Left hindlimb (tissue), 1 donor: ENCODE measurements around the gene NOP14.
A peak's percentile ranks its signal among the peaks of the same experiment; 100 is the strongest.
"Not testable (repeated sequence)": the region's sequence is repeated elsewhere in the genome, so short reads cannot be mapped to it uniquely, and the experiment has no call there.

Source experiments
- DNase-seq: peaks from one replicate; pipeline ENCODE4 v3.0.0-alpha.2; 2018

NOP14 gene

DNA sequence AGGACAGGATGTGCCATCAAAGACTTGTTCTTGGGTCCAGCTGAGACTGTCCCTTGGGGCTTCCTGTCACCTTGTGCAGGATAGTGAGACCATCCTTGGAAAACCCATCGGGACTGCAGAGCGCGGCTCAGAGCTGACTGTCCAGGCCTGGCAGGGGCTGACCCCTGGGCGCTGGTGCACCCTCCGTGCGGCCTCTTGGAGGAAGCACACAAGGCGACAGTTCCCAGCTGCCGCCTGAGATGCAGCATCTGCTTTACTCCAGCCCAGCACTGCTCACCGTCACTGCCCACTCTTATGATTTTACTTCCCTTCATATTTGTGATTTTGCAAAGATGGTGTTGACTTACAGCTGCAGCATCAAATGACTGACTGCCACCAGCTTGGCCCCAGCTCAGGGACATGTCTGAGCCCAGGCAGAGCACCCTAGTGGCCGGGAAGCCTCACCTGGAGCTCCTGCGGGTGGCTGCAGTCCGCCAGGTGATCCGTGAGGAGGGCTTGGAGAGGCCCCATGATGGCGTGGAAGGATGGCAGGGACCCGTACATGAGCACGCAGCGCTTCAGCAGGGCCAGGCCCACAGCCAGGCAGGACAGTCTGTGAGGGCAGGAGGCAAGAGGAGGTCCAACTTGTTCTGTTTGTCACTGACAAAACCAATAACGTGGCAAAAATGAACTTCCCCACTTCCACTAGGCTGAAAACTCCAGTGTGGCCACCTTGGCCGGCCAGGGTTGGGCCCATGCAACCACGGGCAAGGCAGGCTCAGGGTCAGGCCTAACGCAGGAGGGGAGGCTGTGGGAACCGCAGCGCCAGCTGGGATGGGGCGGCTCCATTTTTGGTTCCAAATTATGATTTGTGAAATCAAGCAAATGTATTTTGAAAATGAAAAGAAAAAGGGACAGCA is 21.8 kb downstream of the NOP14 start:
- DNase-seq, result no peak

DNA sequence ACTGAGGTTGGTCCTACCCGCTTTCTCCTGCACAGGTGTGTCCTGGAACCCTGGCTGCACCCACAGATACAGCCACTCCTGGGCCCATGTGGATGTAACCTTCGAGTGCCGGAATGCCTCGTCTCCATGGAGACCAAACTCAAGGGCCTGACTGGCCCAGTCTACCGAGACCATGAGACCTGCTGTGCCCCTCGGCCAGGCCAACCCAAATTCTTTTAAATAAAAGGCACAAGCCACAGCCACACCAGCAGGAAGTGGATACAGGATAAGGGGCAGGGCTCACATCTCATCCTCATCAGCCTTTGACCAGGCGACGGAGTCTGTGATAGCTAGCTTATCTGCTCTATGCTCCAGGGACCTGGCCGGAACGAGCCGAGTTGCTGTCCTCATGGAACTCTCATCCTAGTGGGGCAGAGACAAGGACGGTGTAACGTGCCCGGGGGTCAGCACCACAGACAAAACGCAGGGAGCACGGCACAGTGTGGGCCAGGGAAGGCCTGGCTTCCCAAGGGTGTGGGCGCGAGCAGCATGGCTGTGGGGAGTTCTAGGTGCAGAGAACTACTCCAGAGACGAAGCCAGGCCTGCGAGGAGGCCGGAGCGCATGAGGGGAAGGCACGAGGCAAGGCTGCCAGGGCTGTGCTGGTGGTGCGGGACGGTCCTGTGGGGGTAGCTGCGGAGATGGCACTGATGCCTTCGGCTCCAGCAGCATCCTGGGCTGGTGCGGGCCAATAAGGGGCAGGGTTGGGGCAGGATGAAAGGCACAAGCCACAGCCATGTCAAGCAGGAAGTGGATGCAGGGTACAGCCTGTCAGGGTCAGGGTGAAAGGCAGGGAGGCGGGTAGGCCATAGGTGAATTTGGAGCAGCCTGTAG is 22.7 kb downstream of the NOP14 start:
- no peak for DNase-seq

DNA sequence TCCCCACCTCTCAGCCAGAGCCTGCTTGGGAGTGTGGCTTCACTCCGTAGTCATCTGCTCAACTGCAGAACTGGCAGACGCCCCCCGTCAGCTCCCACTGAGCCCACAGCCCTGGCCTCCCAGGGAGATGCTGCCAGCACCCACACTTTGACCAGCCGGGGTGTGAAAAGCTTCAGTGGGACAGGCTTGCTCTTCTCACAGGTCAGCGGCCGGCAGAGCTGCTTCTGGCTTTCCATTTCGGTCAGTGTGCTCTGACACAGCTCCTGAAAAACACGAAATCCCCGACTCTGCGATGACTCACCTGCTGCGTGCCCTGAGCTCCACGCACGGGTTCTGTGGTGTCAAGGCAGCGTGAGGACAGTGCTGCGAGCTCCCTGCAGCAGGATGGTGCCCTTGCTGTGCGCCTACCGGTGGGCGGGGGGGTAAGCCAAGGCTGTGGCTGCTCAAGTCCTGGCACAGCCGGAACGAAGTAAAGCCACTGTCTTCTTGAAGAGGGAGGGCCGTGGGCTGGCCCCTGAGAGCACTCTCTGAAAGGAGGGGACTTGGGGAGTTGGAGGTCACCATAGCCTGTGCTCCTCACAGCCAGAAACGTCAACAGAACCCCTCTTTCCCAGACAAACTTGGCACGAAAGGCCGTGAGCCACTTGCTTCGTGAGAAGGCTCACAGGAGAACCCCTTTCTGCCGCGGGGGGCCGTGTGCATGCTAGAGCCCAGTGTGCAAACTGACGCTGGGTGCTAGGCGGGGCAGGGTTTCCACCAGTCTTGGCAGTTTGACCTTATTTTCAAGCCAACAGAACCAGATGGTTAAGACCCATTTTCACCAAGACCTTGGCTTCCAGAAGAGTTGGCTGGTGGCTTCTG is 23.6 kb downstream of the NOP14 start:
- no peak for DNase-seq

DNA sequence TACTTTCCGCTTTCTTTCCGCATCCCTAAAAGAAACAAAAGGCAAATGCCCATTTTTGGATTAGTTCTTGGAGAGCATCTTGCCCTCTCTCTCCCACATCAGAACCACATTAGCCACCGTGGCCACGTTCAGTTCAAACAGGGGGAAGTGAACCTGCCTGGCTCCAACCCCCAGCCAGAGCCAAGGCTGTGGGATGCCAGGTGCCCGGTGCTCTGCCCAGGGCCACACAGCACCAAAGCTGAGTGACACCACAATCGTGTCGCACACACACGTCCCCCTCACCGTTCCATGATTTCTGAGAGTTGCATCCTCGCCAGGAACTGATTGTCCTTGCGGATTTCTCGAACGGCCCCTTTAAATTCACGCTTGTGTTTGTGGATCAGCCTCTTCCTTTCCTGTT is 24.3 kb downstream of the NOP14 start:
- no peak for DNase-seq

DNA sequence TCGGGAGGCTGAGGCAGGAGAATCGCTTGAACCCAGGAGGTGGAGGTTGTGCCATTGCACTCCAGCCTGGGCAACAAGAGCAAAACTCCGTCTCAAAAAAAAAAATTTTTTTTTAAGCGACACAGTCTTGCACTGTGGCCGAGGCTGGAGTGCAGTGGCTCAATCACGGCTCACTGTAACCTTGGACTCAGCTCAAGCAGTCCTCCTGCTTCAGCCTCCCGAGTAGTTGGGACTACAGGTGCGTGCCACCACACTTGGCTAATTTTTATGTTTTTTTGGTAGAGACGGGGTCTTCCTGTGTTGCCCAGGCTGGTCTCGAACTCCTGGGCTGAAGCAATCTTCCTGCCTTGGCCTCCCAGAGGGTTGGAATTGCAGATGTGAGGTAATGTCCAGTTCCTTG is 24.8 kb downstream of the NOP14 start:
- not testable (repeated sequence) for DNase-seq

DNA sequence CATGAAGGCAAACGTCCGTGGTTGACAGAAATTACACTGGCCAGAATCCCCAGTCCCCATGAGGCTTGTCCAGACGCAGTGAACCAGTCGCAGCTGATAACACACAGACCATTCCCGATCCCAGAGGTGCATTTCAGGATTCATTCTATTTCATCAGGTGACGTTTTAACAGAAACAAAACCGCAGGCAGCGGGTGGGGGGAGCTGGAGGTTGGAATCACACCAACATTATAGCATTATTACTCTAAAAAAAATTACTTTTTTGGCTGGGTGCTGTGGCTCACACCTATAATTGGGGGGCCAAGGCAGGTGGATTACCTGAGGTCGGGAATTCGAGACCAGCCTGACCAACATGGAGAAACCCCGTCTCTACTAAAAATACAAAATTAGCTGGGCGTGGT is 25.2 kb downstream of the NOP14 start:
- DNase-seq, result no peak

DNA sequence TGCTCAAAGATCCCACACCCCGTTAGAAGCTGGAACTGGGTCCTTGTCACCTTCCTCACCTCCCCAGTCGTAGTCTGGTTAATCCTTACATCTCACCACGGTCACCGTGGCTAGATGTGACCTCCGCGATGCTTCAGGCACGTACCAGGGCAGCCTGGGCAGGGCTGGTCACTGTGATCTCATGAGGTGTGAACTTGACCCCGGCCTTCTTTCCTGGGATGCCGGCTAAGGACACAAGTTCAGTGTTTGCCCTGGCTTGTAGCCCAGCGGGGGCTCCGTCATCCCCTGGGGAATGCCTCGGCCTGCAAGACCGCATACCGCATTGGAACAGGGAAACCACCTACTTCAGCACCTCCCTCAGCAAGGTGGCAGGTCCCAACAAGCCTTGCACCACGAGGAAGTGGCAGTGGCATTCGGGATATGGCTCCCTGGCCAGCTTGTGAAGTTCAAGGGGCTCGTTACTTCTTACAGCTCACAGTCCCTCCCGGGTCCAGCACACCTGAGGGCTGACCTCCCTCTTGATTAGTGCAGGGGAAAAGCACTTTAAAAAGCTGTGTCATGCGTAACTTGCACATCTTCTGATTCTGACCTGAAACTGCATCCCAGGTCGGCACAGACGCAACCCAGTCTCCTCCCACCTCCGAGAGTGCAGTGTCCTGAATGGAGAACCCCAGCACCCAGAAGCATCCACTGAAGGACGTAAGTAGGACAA is 25.9 kb downstream of the NOP14 start:
- DNase-seq, result no peak

DNA sequence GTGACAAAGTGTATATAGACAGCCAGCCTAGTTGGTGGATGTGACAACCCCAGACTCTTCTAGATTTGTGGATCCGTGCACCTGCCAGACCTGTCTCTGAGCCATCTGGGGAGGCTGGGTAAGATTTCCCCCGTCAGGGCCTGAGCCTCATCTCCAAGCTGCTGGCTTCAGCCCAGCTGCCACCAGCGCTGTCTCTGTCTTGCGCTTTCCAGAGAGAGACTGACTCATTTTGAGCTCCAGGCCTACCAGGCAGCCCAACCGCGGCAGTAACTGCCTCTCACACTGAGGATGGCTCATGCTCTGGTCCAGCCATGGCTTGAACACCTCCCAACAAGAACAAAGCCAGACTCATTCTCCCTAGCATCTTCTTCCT is 26.4 kb downstream of the NOP14 start:
- no peak for DNase-seq

DNA sequence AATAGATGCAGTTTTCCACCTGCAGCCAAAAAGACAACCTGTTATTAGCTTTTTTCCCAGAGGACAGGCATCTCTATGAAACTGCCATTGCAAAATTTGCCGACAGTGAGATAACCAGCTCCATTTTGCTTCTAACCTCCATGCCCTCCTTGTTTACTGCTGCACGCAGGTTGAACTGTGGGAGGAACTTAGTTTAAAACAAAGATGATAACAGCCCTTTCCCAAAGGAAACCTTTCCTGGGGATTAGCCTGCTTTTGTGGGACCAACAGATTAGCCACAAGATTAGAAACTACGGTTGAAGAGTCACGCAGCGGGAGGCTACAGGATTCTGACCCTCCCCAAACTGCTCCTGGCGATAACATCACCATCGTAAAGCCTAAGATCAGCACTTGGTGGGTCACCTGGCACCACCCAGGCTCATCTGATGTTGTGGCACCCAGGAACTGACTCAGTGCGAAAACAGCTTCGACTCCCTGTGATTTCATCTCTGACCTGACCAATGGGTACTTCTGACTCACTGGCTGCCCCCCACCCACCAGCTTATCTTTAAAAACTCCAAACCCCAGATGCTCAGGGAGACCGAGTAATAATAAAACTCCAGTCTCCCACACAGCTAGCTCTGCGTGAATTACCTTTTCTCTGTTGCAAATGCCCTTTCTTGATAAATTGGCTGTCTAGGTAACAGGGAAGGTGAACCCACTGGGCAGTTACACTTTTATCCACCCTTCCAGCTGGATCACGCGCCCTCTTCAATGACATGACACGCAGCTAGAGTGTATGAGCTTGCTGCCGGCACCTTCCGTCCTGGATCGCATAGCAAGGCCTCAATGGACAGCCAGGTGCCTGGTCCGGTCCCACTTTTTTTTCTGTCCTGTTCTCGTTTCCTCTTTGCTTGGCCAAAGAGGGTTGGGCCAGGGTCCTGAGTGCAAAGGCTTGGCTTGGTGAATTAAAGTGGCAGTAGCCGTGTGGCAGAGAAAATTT is 27.2 kb downstream of the NOP14 start:
- no peak for DNase-seq

DNA sequence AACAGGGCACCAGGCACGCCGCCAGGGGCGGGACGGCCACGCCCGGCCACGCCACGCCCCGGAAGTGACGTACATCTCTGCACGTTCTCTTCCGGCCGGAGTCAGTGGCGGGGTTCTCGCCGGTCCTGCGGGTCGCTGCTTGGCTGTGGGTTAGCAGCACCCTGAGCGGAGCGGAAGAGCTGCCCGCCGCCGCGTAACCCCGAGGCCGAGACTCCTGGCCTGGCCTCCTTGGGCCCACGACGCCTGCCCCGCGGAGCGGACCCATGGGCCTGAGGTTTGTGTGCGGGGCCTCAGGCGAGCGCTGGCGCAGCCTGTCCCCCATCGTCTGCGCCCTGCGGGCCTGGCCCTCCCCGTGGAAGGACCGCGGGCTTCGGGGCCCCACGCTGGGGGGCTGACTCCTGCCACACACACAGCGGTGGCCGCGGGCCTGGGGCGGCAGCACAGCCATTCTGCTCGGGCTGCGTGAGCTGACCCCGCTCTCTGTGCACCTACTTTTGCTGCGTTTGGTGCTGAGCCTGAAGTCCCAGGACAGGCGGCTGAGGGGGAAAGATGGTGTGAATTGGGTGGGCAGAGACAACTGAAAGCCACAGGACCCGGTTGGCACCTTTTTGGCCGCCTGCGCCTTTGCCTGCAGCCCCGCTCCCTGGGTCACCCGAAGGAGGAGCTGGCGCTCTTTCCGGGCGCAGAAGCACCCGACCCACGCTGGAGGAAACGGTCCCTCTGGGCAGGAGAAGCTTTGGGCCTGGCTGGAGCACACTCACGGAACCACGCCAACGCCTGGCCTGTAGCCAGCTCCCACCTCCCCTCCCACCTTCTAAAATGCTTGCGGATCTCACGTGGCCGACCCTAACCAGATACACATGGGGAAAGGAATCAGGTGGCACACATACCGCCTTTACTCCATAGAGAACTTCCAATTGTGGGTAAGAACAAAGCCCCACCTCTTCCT is 28.1 kb downstream of the NOP14 start:
- peak; percentile 94 for DNase-seq

DNA sequence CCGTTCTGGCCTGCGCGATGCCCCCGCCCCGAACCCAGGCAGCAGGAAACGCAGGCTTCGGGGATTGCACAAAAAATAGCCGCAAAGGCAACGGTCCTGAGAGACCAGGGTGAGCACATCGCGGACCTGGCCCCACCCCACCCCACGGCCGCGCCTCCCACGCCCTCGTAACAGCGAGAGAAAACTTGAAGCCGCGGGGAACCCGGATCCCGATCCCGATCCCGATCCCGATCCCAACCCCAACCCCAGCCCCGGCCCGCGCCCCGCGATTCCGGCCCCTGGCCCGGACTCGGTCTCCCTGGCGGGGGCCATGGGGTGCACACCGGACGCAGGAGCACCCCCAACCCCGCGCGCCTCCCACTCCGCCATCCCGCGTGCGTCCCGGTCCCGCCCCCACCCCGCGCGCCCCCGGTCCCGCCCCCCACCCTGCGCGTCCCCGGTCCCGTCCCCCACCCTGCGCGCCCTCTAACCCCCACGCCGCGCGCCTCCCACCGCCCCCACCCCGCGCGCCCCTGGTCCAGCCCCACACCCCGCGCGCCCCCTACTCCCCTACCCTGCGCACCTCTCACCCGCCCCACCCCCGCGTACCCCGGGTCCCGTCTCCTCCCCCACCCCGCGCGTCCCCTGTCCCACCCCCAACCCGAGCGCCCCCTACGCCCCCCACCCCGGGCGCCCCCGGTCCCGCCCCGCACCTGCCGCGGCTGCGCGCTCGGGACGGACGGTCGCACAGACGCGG is 29.0 kb downstream of the NOP14 start:
- peak; percentile 64 for DNase-seq

DNA sequence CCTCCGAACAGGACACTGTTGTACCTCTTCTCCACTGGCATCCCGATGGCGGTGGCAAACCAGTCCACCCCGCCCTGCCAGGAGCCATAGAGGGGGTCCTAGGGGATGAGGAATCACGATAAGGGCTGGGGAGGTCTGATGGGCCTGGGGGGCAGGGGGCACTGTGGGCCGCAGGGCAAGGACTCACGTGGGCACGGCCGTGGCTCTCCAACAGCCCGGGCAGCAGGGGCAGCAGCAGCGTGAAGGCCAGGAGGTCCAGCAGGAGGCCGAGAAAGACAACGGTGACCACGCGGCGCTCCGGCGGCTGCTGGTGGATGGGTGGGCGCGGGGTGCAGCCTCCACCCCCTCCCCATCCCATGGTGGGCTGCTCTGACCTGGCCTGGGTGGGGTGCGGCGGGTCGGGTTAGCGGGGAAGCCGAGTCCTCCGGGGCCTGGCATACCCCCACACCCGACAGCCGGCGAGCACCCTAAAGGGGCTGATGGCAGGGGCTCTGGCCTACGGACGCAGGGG is 29.6 kb downstream of the NOP14 start:
- peak; percentile 51 for DNase-seq

DNA sequence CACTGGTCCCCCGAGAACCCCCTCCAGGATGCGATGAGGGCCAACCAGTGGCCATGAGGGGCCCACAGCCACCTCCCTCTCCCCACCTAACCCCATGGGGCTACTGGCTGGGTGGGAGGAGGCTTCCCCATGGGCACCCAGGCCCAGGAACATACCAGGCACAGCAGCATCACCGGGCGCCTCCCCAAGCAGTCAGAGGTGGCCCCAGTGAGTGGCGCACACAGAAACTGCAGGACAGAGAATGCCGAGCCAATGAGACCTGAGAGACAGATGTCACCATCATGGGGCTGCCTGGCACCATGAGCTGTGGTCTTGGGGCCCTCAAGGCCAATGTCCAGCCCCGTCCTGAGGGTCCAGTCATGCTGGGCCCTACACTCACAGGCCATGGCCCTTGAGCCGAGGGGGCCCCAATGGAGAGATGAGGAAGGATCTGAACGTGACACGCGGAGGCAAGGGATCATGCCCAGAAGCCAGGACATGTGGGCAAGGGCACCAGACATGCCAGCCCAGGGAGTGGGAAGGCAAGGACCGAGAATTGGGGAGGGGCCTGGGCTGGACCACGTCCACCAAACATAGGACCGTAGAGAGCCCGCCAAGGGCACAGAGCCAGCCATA is 30.1 kb downstream of the NOP14 start:
- no peak for DNase-seq

DNA sequence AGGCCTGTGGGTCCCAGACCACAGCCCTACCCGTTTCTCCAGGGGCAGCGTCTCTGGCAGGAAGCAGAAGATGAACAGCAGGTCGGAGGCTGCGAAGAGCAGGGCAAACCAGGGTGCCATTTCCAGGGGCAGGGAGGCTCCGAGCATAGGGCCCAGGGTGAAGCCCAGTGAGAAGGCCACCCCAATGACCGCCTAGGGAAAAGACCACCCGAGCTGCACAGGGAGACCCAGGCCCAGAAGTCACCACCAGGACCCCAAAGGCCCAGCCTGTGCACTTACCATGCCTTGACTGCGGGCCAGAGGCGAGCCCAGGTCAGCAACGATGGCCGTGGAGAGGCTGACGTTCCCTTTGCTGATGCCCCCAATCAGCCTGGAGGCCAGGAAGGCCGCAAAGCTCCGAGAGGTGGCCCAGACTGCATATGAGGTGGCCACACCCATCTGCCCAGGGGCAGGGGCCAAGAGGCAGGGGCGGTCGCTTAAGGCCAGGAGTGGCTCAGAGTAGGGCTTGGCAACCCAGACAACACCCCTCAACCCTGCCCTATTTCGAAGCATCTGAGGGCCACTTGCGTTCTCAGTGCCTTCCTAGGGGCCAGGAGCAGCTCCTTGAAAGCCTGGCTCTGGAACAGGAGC is 30.8 kb downstream of the NOP14 start:
- DNase-seq, result no peak

DNA sequence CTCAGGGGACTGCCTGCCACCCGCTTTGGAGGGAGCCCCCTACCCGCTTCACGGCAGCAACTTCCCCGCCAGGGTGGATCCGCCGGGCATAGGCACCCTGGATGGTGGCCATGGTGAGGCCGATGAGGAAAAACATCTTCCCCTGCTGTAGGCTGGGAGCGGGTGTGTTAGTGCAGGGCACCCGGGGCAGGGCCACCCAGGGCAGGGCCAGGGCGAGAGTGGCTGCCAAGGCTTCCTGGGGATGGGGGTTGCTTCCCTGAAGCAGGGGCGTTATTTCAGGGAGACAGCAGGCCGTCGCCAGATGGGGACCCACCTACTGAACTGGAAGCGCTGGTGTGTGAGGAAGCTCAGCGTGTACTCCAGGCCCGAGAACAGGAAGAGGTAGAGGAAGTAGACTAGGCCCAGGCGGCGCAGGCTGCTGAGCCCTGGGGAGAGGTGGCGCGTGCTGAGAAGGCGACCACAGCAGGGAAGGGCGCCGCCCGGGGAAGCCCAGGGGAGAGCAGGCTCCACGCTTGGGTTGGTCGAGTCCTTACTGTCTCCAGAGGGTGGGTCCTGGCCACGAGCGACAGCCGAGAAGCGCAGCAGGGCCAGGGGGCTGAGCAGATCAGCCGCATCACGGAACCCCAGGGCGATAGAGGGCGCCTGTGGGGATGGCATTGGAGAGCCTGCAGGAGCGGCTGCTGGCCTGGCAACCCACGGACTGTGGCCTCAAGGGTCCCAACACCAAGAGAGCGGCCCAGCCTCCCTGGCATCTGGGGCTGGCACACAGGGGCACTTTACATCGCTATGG is 31.5 kb downstream of the NOP14 start:
- no peak for DNase-seq

DNA sequence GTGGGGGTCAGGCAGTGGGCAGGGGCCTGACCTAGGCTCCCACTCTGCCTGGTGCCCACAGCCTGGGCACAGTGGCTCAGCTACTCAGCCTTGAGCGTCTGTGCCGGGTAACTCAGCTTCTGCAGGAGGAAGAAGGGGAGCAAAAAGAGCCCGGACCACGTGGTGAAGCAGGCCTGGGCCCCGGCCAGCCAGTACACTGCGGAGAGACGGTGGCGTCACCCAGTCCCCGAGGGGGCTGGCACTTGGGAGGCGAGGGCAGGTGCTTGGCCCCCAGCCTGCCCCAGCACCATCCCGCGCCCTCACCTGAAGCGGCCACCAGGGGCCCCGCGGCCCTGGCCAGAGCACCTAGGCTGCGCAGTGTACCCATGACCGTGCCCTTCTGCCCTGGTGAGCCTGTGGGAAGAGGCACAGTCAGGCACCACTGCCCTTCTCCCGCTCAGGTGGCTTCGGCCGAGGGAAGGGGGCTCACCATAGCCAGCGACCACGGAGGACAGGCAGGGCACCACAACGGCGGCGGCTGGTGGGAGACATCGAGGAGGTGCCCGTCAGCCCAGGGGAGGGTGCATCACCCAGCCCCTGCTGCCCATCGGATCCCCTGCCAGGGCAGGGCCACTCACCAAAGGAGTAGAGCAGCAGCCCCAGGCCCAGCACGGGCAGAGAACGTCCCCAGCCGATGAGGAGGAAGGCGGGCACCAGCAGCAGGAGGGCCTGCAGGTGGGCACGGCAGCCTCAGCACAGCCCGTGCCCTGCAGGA is 32.3 kb downstream of the NOP14 start:
- DNase-seq, result no peak
